GM12878 (cell line): ENCODE data around the gene RAB4B. TPM values are rescaled to one million over a fixed set of nuclear protein-coding genes. Genes with fewer than 3 reads are reported as not detected.
A peak's percentile ranks its signal among the peaks of the same experiment; 100 is the strongest.

Source experiments
- BACH1 ChIP-seq: fragments of 450-650 bp; IDR thresholded peaks from 2 replicates; pipeline ENCODE4 v1.6.1; 2017; ENCODE audit warnings: mild to moderate bottlenecking, borderline replicate concordance
- BHLHE40 ChIP-seq, 2 experiments: fragments of 450-650 bp in 1 of 2; IDR thresholded peaks; 2 replicates each; pipeline ENCODE4 v1.6.1; 2011 to 2017; ENCODE audit warnings: low read depth in 2 of 2, borderline replicate concordance in 1 of 2, improper control_type of control experiment in 1 of 2, low read length in 1 of 2, mild to moderate bottlenecking in 1 of 2
- CBX3 ChIP-seq: fragments of 200-600 bp; sonication (generic); IDR thresholded peaks from 2 replicates; pipeline ENCODE4 v1.6.1; 2016; ENCODE audit warnings: low read depth, borderline replicate concordance
- EP300 ChIP-seq, 2 experiments: fragments of 150-350 bp in 1 of 2; IDR thresholded peaks; 2 replicates each; pipeline ENCODE4 v1.6.1; 2011 to 2012; ENCODE audit warnings: low read depth in 2 of 2, low read length in 2 of 2, borderline replicate concordance in 1 of 2, improper control_type of control experiment in 1 of 2, inconsistent platforms in 1 of 2; ENCODE audit not compliant: control insufficient read depth in 1 of 2
- GATAD2B ChIP-seq: fragments of 450-650 bp; conservative IDR thresholded peaks from 2 replicates; pipeline ENCODE4 v1.6.1; 2017; ENCODE audit warnings: low read depth, mild to moderate bottlenecking, moderate library complexity
- HDAC2 ChIP-seq: fragments of 200-600 bp; sonication (generic); IDR thresholded peaks from 2 replicates; pipeline ENCODE4 v1.6.1; 2017
- KAT2A ChIP-seq: conservative IDR thresholded peaks from 2 replicates; pipeline ENCODE4 v1.6.1; 2011; ENCODE audit warnings: low read depth, low read length; ENCODE audit not compliant: control insufficient read depth
- KDM1A ChIP-seq: fragments of 200-600 bp; sonication (generic); IDR thresholded peaks from 2 replicates; pipeline ENCODE4 v1.6.1; 2016; ENCODE audit warnings: borderline replicate concordance
- MTA3 ChIP-seq: IDR thresholded peaks from 2 replicates; pipeline ENCODE4 v1.6.1; 2012; ENCODE audit warnings: low read length, inconsistent platforms, borderline replicate concordance
- MXI1 ChIP-seq: fragments of 150-350 bp; IDR thresholded peaks from 2 replicates; pipeline ENCODE4 v1.6.1; 2011; ENCODE audit warnings: low read depth, mild to moderate bottlenecking, inconsistent platforms, low read length, improper control_type of control experiment
- NR2C2 ChIP-seq: IDR thresholded peaks from 2 replicates; pipeline ENCODE4 v1.6.1; 2011; ENCODE audit warnings: borderline replicate concordance, low read depth; ENCODE audit not compliant: control insufficient read depth, insufficient read length
- NRF1 ChIP-seq: conservative IDR thresholded peaks from 2 replicates; pipeline ENCODE4 v1.6.1; 2011; ENCODE audit warnings: mild to moderate bottlenecking, low read depth, low read length, improper control_type of control experiment
- PAX8 ChIP-seq: fragments of 450-650 bp; IDR thresholded peaks from 2 replicates; pipeline ENCODE4 v1.6.1; 2017; ENCODE audit warnings: mild to moderate bottlenecking, moderate library complexity
- SIN3A ChIP-seq: IDR thresholded peaks from 2 replicates; pipeline ENCODE4 v1.6.1; 2012; ENCODE audit warnings: low read depth, low read length, improper control_type of control experiment
- SMAD5 ChIP-seq: IDR thresholded peaks from 2 replicates; pipeline ENCODE4 v1.6.1; 2016; ENCODE audit warnings: antibody characterized with exemption, low read depth
- SMARCA5 ChIP-seq: fragments of 450-650 bp; IDR thresholded peaks from 2 replicates; pipeline ENCODE4 v1.6.1; 2017; ENCODE audit warnings: mild to moderate bottlenecking
- SP1 ChIP-seq: IDR thresholded peaks from one replicate; pipeline ENCODE4 v1.6.1; 2011; ENCODE audit warnings: low read depth, low read length
- STAT3 ChIP-seq: IDR thresholded peaks from 2 replicates; pipeline ENCODE4 v1.6.1; 2011; ENCODE audit warnings: low read depth, low read length, improper control_type of control experiment
- TBL1XR1 ChIP-seq: IDR thresholded peaks from 2 replicates; pipeline ENCODE4 v1.6.1; 2012; ENCODE audit warnings: low read depth, low read length, improper control_type of control experiment
- TCF12 ChIP-seq: IDR thresholded peaks from 2 replicates; pipeline ENCODE4 v1.6.1; 2011; ENCODE audit warnings: low read depth, mild to moderate bottlenecking, low read length
- ZSCAN29 ChIP-seq: fragments of 450-650 bp; IDR thresholded peaks from 2 replicates; pipeline ENCODE4 v1.6.1; 2017; ENCODE audit warnings: mild to moderate bottlenecking, moderate library complexity
- polyA plus RNA-seq, 11 experiments: library from polyadenylated mRNA; depleted of rRNA in 4 of 11; unstranded in 6 of 11; stranded (reverse) in 5 of 11; fragments of >200 nt; fragmentation: Nextera tagmentation in 4 of 11; fragmentation: Illumina TruSeq in 1 of 11; extraction: Ambion mirVana in 4 of 11; extraction: Trizol in 1 of 11; gene quantifications; 1 replicate in 1 of 11; 2 replicates in 10 of 11; pipeline versions ENCODE4 v1.2.1 to v1.2.3, GENCODE V29; 2011 to 2016; ENCODE audit warnings: inconsistent platforms in 2 of 11, missing spikeins in 2 of 11, low read depth in 1 of 11
- total RNA-seq, 4 experiments: library from RNA; depleted of rRNA in 3 of 4; stranded (reverse); fragments of >200 nt in 3 of 4; fragmentation: Illumina TruSeq in 1 of 4; extraction: Trizol in 1 of 4; gene quantifications; 2 replicates each; pipeline versions ENCODE4 v1.2.1 to v1.2.3, GENCODE V29; 2013 to 2021
- TF ChIP-seq, protein P1 (sequence below): fragments of 450-650 bp; IDR thresholded peaks from 2 replicates; pipeline ENCODE4 v1.6.1; 2017; ENCODE audit warnings: mild to moderate bottlenecking, low read depth, inconsistent platforms; ENCODE audit not compliant: poor library complexity, severe bottlenecking
- TF ChIP-seq, protein P2 (sequence below): fragments of 450-650 bp; IDR thresholded peaks from 2 replicates; pipeline ENCODE4 v1.6.1; 2018; ENCODE audit warnings: borderline replicate concordance, mild to moderate bottlenecking; ENCODE audit not compliant: partially characterized antibody
- TF ChIP-seq, protein P3 (sequence below): IDR thresholded peaks from 2 replicates; pipeline ENCODE4 v1.6.1; 2011; ENCODE audit warnings: low read depth, mild to moderate bottlenecking, low read length, moderate library complexity, borderline replicate concordance; ENCODE audit errors: extremely low read depth
- TF ChIP-seq, protein P4 (sequence below): IDR thresholded peaks from 2 replicates; pipeline ENCODE4 v1.6.1; 2012; ENCODE audit warnings: low read depth, low read length, improper control_type of control experiment

Gene RAB4B
- total and polyA plus RNA-seq, 10 of the 15 experiments (the other 5 are each of a cell fraction or from before 2014, with no cell fraction given), result 0.60 to 51.5 (median 27.7) TPM

DNA sequence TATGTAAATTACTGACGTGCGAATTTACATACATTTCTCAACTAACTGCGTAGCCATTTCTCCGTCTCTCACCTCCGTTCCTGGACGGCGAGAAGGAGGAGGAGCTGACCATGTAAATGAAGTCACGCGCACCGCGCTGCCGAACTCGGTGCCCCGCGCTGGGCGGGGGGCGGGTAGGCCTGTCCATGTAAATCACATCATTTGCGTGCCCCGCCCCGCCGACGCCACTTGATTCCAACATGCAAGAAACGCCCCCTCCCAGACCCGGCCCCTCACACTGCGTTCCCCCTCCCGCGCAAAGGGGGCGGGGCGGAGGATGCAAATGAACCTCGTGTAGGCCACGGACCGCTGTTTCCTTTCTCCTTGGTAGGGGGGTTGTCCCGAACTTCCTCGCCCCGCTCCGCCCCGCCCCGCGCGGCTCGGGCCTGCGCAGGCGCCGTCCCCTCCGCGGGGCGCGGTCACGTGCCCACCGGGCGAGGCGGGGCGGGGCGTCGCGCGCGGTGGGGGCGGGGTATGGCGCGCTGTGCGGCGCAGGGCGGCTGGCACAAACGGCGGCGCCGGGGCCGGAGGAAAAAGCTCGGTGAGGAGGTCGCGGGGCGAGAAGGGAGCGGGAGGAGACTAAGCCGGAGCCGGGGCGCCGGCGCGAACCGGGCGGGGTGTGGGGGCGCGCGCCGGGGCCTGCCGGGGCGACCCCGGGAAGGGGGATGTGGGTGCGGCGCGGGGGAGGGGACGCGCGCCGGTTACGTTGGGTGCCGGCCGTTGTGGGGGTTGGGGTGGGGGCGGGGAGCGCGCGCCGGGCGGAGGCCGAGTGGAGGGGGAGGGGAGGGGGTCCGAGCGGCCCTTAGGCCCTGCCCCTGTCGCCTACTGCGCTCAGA is 20.9 kb downstream of the RAB4B start, which contains the start of gene EGLN2 (continued):
- TF ChIP-seq, protein P1, sequence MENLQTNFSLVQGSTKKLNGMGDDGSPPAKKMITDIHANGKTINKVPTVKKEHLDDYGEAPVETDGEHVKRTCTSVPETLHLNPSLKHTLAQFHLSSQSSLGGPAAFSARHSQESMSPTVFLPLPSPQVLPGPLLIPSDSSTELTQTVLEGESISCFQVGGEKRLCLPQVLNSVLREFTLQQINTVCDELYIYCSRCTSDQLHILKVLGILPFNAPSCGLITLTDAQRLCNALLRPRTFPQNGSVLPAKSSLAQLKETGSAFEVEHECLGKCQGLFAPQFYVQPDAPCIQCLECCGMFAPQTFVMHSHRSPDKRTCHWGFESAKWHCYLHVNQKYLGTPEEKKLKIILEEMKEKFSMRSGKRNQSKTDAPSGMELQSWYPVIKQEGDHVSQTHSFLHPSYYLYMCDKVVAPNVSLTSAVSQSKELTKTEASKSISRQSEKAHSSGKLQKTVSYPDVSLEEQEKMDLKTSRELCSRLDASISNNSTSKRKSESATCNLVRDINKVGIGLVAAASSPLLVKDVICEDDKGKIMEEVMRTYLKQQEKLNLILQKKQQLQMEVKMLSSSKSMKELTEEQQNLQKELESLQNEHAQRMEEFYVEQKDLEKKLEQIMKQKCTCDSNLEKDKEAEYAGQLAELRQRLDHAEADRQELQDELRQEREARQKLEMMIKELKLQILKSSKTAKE, result no peak
- TF ChIP-seq BACH1 (no peak), SIN3A (no peak; the same call in 1 of the 2 replicates), TBL1XR1 (no peak), NRF1 (peak; percentile 61), NR2C2 (no peak), KDM1A (no peak), ZSCAN29 (no peak), SMAD5 (peak; percentile 3; the same call in 1 of the 2 replicates), EP300 (IDR thresholded peaks at IDR 0.05; ENCODE audit: borderline replicate concordance in 1 of 2, control insufficient read depth in 1 of 2, low read depth in 2 of 2, low read length in 2 of 2) (0 out of 4 replicates have a peak, but pooled peaks of 1 of the 2 experiments have one; percentile 31), CBX3 (no peak), MTA3 (no peak), HDAC2 (no peak), TCF12 (no peak), STAT3 (no peak), KAT2A (no peak), GATAD2B (no peak), MXI1 (0 out of 2 replicates have a peak, but pooled peaks have one; percentile 22), SP1 (peak; percentile 57), PAX8 (no peak), BHLHE40 (IDR thresholded peaks at IDR 0.05; ENCODE audit: borderline replicate concordance in 1 of 2, low read depth in 2 of 2, low read length in 1 of 2) (peak; percentile 90 to 99), SMARCA5 (no peak)
- TF ChIP-seq, protein P2, sequence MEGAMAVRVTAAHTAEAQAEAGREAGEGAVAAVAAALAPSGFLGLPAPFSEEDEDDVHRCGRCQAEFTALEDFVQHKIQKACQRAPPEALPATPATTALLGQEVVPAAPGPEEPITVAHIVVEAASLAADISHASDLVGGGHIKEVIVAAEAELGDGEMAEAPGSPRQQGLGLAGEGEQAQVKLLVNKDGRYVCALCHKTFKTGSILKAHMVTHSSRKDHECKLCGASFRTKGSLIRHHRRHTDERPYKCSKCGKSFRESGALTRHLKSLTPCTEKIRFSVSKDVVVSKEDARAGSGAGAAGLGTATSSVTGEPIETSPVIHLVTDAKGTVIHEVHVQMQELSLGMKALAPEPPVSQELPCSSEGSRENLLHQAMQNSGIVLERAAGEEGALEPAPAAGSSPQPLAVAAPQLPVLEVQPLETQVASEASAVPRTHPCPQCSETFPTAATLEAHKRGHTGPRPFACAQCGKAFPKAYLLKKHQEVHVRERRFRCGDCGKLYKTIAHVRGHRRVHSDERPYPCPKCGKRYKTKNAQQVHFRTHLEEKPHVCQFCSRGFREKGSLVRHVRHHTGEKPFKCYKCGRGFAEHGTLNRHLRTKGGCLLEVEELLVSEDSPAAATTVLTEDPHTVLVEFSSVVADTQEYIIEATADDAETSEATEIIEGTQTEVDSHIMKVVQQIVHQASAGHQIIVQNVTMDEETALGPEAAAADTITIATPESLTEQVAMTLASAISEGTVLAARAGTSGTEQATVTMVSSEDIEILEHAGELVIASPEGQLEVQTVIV, result no peak
- TF ChIP-seq, protein P3, sequence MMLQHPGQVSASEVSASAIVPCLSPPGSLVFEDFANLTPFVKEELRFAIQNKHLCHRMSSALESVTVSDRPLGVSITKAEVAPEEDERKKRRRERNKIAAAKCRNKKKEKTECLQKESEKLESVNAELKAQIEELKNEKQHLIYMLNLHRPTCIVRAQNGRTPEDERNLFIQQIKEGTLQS, result peak; percentile 83
- TF ChIP-seq, protein P4, sequence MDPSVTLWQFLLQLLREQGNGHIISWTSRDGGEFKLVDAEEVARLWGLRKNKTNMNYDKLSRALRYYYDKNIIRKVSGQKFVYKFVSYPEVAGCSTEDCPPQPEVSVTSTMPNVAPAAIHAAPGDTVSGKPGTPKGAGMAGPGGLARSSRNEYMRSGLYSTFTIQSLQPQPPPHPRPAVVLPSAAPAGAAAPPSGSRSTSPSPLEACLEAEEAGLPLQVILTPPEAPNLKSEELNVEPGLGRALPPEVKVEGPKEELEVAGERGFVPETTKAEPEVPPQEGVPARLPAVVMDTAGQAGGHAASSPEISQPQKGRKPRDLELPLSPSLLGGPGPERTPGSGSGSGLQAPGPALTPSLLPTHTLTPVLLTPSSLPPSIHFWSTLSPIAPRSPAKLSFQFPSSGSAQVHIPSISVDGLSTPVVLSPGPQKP, result no peak
